ENCODE results near the gene ENTHD1.

Gene ENTHD1

DNA sequence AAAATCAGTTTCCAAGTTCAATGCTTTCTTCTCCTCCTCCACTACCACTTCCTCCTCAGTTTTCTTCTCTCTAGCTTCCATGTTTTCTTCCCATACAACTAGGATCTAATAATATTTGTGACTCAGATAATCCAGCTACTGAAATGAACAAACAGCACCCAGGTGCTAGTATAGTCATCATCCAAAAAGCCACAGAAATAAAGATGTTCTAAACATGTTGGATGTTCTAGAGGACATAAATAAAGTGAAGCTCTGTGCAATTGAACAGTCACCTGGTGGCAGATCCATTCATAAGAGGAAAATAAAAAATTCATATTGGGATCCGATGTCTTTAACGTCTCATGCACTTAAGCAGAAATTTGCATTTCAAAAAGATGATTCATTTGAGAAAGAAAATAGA is 142.8 kb downstream of the ENTHD1 start:
- TF ChIP-seq, protein P1, sequence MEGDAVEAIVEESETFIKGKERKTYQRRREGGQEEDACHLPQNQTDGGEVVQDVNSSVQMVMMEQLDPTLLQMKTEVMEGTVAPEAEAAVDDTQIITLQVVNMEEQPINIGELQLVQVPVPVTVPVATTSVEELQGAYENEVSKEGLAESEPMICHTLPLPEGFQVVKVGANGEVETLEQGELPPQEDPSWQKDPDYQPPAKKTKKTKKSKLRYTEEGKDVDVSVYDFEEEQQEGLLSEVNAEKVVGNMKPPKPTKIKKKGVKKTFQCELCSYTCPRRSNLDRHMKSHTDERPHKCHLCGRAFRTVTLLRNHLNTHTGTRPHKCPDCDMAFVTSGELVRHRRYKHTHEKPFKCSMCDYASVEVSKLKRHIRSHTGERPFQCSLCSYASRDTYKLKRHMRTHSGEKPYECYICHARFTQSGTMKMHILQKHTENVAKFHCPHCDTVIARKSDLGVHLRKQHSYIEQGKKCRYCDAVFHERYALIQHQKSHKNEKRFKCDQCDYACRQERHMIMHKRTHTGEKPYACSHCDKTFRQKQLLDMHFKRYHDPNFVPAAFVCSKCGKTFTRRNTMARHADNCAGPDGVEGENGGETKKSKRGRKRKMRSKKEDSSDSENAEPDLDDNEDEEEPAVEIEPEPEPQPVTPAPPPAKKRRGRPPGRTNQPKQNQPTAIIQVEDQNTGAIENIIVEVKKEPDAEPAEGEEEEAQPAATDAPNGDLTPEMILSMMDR (IDR thresholded peaks at IDR 0.05; ENCODE audit: extremely low read depth, missing control alignments) = no peak
- no peak for DNase-seq (ENCODE audit: low spot score)

- no peak for DNase-seq (ENCODE audit: low spot score)
- TF ChIP-seq, protein P1 (IDR thresholded peaks at IDR 0.05; ENCODE audit: extremely low read depth, missing control alignments) = no peak
Measured at GRCh38 chr22:39748877-39749276, 144.7 kb downstream of the ENTHD1 start.

DNA sequence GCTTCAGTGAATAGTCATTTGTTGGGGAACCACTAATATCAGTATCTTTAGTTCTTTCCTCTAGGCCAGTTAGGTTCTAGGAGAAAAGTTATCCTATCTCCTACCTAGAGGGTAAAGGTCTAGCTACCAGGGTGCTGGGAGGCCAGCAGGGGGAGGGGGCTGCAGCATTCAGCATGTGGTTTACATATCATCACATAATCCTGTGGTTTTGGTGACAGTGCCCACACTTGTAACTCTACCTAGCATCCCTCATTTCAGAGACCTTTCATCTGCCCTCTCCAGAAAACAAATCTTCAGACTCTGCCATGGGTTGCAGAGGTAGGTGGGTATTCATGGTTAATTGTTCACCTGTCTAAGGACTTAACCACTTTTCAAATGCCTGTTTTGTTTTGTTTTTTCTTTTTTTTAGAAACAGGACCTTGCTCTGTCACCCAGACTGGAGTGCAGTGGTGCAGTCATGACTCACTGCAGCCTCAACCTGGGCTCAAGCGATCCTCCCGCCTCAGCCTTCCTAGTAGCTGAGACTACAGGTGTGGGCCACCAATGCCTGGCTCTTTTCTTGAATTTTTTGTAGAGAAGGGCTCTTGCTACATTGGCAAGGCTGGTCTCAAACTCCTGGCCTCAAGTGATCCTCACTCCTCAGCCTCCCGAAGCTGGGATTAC is 146.8 kb downstream of the ENTHD1 start:
- TF ChIP-seq, protein P1 (IDR thresholded peaks at IDR 0.05; ENCODE audit: extremely low read depth, missing control alignments) = no peak
- no peak for DNase-seq (ENCODE audit: low spot score)

- TF ChIP-seq, protein P1 (IDR thresholded peaks at IDR 0.05; ENCODE audit: extremely low read depth, missing control alignments) = no peak
- DNase-seq (ENCODE audit: low spot score) = peak; percentile 38
Measured at GRCh38 chr22:39745789-39746188, 147.8 kb downstream of the ENTHD1 start.

- TF ChIP-seq, protein P1 (IDR thresholded peaks at IDR 0.05; ENCODE audit: extremely low read depth, missing control alignments) = no peak
Measured at GRCh38 chr22:39744353-39744752, 149.2 kb downstream of the ENTHD1 start.

DNA sequence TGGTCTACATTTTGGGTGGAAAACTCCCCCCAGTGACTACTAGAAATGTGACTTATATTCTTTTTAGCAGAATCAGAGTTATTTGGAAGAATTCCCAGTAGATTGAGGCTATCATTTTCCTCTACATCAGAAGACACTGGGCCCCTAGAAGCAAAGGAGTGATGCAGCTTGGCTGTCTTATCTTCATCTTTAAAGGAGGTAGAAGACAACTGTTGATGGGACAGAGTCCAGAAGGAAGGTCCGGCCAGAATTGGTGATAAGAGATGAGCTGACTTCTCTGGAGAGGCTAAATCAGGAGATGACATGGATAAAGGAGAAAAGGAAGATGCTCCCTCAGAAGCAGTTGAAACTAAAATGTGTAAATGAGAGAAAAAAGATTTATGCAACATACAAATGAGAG is 149.6 kb downstream of the ENTHD1 start:
- no peak for DNase-seq (ENCODE audit: low spot score)

More at GRCh38 chr22:39744353-39744752, 149.2 kb downstream of the ENTHD1 start:
- no peak for DNase-seq (ENCODE audit: low spot score)

DNA sequence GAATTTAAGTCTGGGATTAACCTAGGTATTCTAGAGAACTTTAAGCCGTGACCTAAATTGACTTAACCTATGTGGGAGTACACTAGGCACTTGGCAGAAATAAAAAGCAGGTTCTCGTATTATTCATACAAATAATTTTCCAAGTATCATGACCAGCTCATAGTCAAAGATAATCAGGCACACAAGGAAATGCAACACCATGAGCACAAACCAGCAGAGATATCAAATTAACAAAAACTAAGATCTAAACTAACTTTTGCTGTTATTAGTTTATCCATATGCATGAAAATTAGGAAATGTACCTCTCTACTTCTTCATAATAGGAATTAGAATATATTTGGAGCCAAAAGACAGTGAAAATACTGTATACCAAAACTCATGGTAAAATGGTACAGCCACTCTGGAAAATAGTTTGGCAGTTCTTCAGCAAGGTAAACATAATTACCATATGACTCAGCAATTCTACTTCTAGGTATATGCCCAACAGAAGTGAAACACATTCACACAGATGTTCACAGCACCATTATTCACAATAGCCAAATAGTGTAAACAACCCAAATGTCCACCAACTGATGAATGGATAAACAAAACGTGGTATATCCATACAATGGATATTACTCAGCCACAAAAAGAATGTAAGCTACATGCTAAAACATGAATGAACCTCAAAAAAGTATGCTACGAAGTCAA is 154.1 kb downstream of the ENTHD1 start:
- DNase-seq (ENCODE audit: low spot score) = no peak
- TF ChIP-seq, protein P1 (IDR thresholded peaks at IDR 0.05; ENCODE audit: extremely low read depth, missing control alignments) = no peak

More for the DNA sequence above, 149.6 kb downstream of the ENTHD1 start:
- TF ChIP-seq, protein P1 (IDR thresholded peaks at IDR 0.05; ENCODE audit: extremely low read depth, missing control alignments) = no peak
